ENCODE measurements around the gene STMN1.

GRCh38 chr1:25875154-25875855, 30.9 kb downstream of the STMN1 start, which contains the start of gene PAQR7:
- no peak for TF ChIP-seq YY1 (IDR thresholded peaks at IDR 0.05; ENCODE audit: insufficient read depth, insufficient read length)
- no peak for TF ChIP-seq ZNF274 (IDR thresholded peaks at IDR 0.05; ENCODE audit: low read depth, low read length)
- TF ChIP-seq SUZ12 (IDR thresholded peaks at IDR 0.05; ENCODE audit: extremely low read depth, insufficient read depth, insufficient read length): no peak

Data from NT2/D1 (cell line).